Vagina (tissue), 2 donors: ENCODE measurements around the gene EIF2B2.

Source experiments
- CTCF ChIP-seq, 3 experiments: fragments of 450-650 bp in 2 of 3; fragments of 200-600 bp in 1 of 3; sonication (generic) in 1 of 3; IDR thresholded peaks; one replicate each; pipeline ENCODE4 v1.5.1; 2017 to 2019; ENCODE audit warnings: antibody characterized with exemption in 3 of 3, mild to moderate bottlenecking in 2 of 3, moderate library complexity in 2 of 3
- POLR2A ChIP-seq, 2 donors: fragments of 450-650 bp; IDR thresholded peaks; one replicate each; pipeline ENCODE4 v1.6.1; 2017; ENCODE audit warnings: antibody characterized with exemption in 2 of 2, mild to moderate bottlenecking in 2 of 2, moderate library complexity in 2 of 2

DNA sequence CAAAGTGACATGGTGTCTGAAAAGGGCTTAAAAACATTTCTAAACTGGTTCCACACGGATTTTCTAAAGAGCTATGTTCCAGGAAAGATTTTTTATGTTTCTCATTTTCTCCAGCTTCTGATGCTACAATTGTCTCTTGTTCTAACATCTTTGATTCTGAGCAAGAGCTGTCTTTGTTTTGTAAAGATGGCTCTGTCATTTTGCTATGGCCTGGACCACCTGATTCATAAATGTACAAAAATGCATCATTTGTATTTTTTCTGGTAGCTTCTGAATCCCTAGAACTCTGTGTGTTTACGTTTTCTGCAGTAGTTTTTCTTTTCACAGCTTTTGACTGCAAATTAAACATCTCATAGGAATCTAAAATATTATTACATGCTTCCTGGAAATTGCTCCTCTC is 45.4 kb downstream of the EIF2B2 start:
- TF ChIP-seq CTCF (IDR thresholded peaks at IDR 0.05) (no peak), POLR2A (IDR thresholded peaks at IDR 0.05) (no peak)
